GM11168 (cell line): Measurements from ENCODE around the gene GMPR2.
"Not testable (repeated sequence)": the region's sequence is repeated elsewhere in the genome, so short reads cannot be mapped to it uniquely, and the experiment has no call there.

Source experiments
- in situ Hi-C: fragments of 300-500 bp; cut with MboI; formaldehyde crosslinking; loops from one replicate; pipeline ENCODE4 v1.12.0; 2022; ENCODE audit warnings: low sequenced_read_pairs; ENCODE audit not compliant: unreplicated experiment

GMPR2 gene

GRCh38 chr14:24198814-24199524 lies 33.8 kb upstream of the GMPR2 start:
- in situ Hi-C loops: no loop called here

- in situ Hi-C loops: not testable (repeated sequence)
Observed at GRCh38 chr14:24202538-24202937, 30.2 kb upstream of the GMPR2 start.

GRCh38 chr14:24203249-24203886 lies 29.4 kb upstream of the GMPR2 start:
- in situ Hi-C loops: not testable (repeated sequence)

GRCh38 chr14:24204163-24205146 lies 28.3 kb upstream of the GMPR2 start:
- in situ Hi-C loops: no loop called here

- in situ Hi-C loops: no loop called here
Observed at GRCh38 chr14:24206260-24207103, 26.2 kb upstream of the GMPR2 start.

GRCh38 chr14:24207104-24207551 lies 25.6 kb upstream of the GMPR2 start:
- in situ Hi-C loops: no loop called here

DNA sequence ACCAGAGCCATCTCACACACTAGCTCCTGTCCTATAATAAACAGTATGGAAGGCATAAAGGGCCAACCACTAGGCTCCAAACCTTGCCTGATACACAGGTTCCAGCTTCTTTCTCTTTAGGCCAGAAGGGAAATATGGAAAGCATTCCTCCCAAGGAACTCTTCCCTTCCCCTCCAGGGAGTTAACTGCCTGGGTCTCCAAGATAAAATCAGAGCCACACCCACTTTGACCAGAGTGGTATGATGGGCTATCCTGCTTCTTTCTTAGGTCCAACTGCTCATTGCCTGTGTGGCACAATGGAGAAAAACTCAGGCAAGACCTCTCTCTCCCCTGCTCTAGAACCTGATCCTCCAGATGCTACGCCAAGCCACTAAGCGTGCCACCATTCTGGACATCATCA lies 25.1 kb upstream of the GMPR2 start:
- in situ Hi-C loops: no loop called here

GRCh38 chr14:24211311-24211710 lies 21.4 kb upstream of the GMPR2 start:
- in situ Hi-C loops: no loop called here

GRCh38 chr14:24212924-24213865 lies 19.5 kb upstream of the GMPR2 start, which contains the start of gene CHMP4A:
Gene CHMP4A (minus strand): TSS chr14:24213488. CDS start chr14:24213439, 49 bp downstream.
- in situ Hi-C loops: no loop called here

- in situ Hi-C loops: no loop called here
Observed at GRCh38 chr14:24213866-24214662, 18.7 kb upstream of the GMPR2 start.

DNA sequence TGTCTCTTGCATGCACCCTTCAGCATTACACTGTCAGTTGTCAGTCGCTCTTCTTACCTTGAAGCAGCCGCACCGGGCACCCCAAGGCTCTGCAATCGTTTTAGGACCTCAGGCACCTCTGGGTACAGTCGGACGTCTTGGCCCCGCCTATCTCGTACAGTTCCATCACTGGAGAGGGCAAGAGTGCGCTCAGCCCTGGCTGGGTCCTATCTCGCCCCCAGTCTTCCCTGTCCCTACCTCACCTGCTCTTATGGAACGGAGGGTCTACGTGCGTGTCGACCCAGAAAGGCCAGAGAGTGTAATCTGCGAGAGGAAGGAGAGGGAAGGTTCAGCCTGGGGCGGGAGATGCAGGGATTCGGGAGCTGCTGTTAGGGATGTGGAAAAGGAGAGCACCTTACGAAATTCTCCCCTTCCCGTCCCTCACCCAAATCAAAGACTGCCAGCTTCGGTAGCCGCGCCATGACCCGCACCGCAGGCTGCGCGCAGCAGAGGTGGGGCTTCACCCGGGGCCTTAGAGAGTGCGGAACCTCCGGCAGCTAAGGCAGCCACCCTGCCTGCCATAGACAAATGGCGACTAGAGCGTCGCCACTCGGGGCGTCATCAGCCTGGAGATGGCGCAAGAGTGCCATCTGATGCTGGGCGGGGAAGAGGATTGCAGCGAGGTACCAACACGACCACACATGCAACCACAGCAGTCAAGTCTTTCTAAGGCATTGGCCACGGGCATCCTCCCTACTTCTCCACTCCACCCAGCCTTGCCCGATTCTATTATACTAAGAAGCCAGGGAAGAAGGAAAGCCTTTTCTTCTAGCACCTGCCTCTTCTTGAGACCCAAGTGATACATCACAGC lies 17.0 kb upstream of the GMPR2 start, which contains the start of gene MDP1:
Gene MDP1 (minus strand): TSS at position 572 of the 850 bp plus-strand sequence. CDS start 111 bp downstream, at position 461.
- in situ Hi-C loops: no loop called here

GRCh38 chr14:24216345-24216699 lies 16.4 kb upstream of the GMPR2 start:
- in situ Hi-C loops: no loop called here

DNA sequence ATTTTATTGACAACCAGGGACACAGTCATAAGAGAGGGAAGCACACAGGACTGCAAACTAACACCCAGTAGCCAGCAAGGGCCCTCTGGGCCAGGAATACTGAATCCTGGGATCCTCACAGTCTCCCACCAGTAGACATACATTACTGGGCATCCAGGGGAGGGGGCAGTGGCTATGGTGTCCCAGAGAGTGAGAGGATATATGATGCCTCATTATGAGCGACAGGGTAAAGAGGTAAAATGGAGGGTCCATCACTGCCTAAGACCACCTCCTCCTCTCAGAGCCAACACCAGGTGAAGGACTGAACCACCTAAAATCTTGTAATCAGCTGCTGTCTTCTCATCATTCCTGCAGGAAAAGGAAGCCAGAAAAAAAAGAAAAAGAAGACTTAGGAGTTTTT lies 15.9 kb upstream of the GMPR2 start:
- in situ Hi-C loops: not testable (repeated sequence)

GRCh38 chr14:24219080-24219479 lies 13.6 kb upstream of the GMPR2 start:
- in situ Hi-C loops: no loop called here

- in situ Hi-C loops: no loop called here
Observed at GRCh38 chr14:24219521-24219920, 13.2 kb upstream of the GMPR2 start.

- in situ Hi-C loops: not testable (repeated sequence)
Observed at GRCh38 chr14:24222987-24223386, 9.7 kb upstream of the GMPR2 start.

GRCh38 chr14:24224618-24225071 lies 8.1 kb upstream of the GMPR2 start:
- in situ Hi-C loops: no loop called here
